IMR-90 (cell line): ENCODE results near the gene ITGB1BP1. TPM values are rescaled to one million over a fixed set of nuclear protein-coding genes. Genes with fewer than 3 reads are reported as not detected.

Source experiments
- ATAC-seq: fragments of 200-7000 bp; cut with Tn5 transposase; 2 replicates; pipeline ENCODE4 v1.9.1; 2020; ENCODE audit warnings: low read depth, mild to moderate bottlenecking, moderate library complexity
- BruUV-seq: library from RNA; stranded (reverse); fragments of 400-500 nt; replicated peaks from 2 replicates; lab custom pipeline; 2021; lab: Mats Ljungman, UMichigan
- CTCF ChIA-PET: fragments of 300-600 bp; formaldehyde crosslinking; extraction: SDS; loops from one replicate; lab custom pipeline; 2021; ENCODE audit warnings: antibody characterized with exemption; lab: Yijun Ruan, JAX
- POLR2A ChIA-PET: fragments of 300-600 bp; sonication (Branson Sonifier 250); formaldehyde crosslinking; loops from one replicate; lab custom pipeline; 2022; ENCODE audit warnings: antibody characterized with exemption; ENCODE audit not compliant: unreplicated experiment; lab: Charles Lee
- DNase-seq: peaks from one replicate; pipeline ENCODE4 v3.0.0; 2013
- H2AFZ ChIP-seq: replicated peaks from 2 replicates; pipeline ENCODE3; 2013; ENCODE audit warnings: low read length, mild to moderate bottlenecking; ENCODE audit not compliant: poor library complexity
- H2AK5ac ChIP-seq: 2 replicates; pipeline ENCODE4 v1.6.1; 2013; ENCODE audit warnings: low read depth, low read length, inconsistent platforms
- H2AK9ac ChIP-seq: replicated peaks from 2 replicates; pipeline ENCODE3; 2013; ENCODE audit warnings: mild to moderate bottlenecking, low read depth, low read length, moderate library complexity; ENCODE audit not compliant: poor library complexity
- H2BK120ac ChIP-seq: 2 replicates; pipeline ENCODE4 v1.6.1; 2013; ENCODE audit warnings: low read depth, low read length, inconsistent platforms
- H2BK15ac ChIP-seq: 3 replicates; pipeline ENCODE4 v1.6.1; 2013; ENCODE audit warnings: low read depth, low read length, inconsistent platforms
- H2BK20ac ChIP-seq: 2 replicates; pipeline ENCODE4 v1.6.1; 2013; ENCODE audit warnings: low read depth, mild to moderate bottlenecking, inconsistent platforms, low read length, moderate library complexity
- H2BK5ac ChIP-seq: 2 replicates; pipeline ENCODE4 v1.6.1; 2013; ENCODE audit warnings: mild to moderate bottlenecking, low read depth, low read length, inconsistent platforms; ENCODE audit not compliant: poor library complexity, severe bottlenecking
- H3K14ac ChIP-seq: replicated peaks from 2 replicates; pipeline ENCODE4 v1.6.1; 2013; ENCODE audit warnings: low read depth, low read length, inconsistent platforms
- H3K18ac ChIP-seq: 2 replicates; pipeline ENCODE4 v1.6.1; 2013; ENCODE audit warnings: low read depth, low read length, control low read depth
- H3K23ac ChIP-seq: 2 replicates; pipeline ENCODE4 v1.6.1; 2013; ENCODE audit warnings: low read depth, low read length, inconsistent platforms
- H3K27ac ChIP-seq: 2 replicates; pipeline ENCODE4 v1.5.1; 2013; ENCODE audit warnings: mild to moderate bottlenecking, control low read depth, low read length; ENCODE audit not compliant: insufficient read depth
- H3K27me3 ChIP-seq: 2 replicates; pipeline ENCODE4 v1.6.1; 2013; ENCODE audit warnings: low read length; ENCODE audit not compliant: control insufficient read depth, insufficient read depth
- H3K36me3 ChIP-seq: 2 replicates; pipeline ENCODE4 v1.6.1; 2013; ENCODE audit warnings: low read length, mixed read lengths; ENCODE audit not compliant: control insufficient read depth, insufficient read depth
- H3K4ac ChIP-seq: 2 replicates; pipeline ENCODE4 v1.6.1; 2013; ENCODE audit warnings: low read depth, low read length, inconsistent platforms
- H3K4me1 ChIP-seq: 2 replicates; pipeline ENCODE4 v1.6.1; 2013; ENCODE audit warnings: low read length, mixed read lengths; ENCODE audit not compliant: control insufficient read depth, insufficient read depth
- H3K4me2 ChIP-seq: 2 replicates; pipeline ENCODE4 v1.6.1; 2013; ENCODE audit warnings: low read depth, mild to moderate bottlenecking, control low read depth, low read length, moderate library complexity
- H3K4me3 ChIP-seq: 2 replicates; pipeline ENCODE4 v1.5.1; 2013; ENCODE audit warnings: low read depth, mild to moderate bottlenecking, control low read depth, low read length, moderate library complexity; ENCODE audit not compliant: insufficient read depth
- H3K56ac ChIP-seq: 2 replicates; pipeline ENCODE4 v1.6.1; 2013; ENCODE audit warnings: low read length, inconsistent platforms; ENCODE audit not compliant: insufficient read depth; ENCODE audit errors: extremely low read depth
- H3K79me1 ChIP-seq, 2 experiments: 2 replicates each; pipeline ENCODE4 v1.6.1; 2013; ENCODE audit warnings: low read length in 2 of 2, inconsistent platforms in 1 of 2, low read depth in 1 of 2
- H3K9ac ChIP-seq: 2 replicates; pipeline ENCODE4 v1.6.1; 2013; ENCODE audit warnings: low read depth, low read length, control low read depth
- H3K9me1 ChIP-seq: 2 replicates; pipeline ENCODE4 v1.6.1; 2013; ENCODE audit warnings: low read length, inconsistent platforms; ENCODE audit not compliant: insufficient read depth
- H3K9me3 ChIP-seq: 2 replicates; pipeline ENCODE4 v1.6.1; 2013; ENCODE audit warnings: low read length; ENCODE audit not compliant: control insufficient read depth, insufficient read depth
- H4K20me1 ChIP-seq: 2 replicates; pipeline ENCODE4 v1.6.1; 2013; ENCODE audit warnings: low read length, inconsistent platforms; ENCODE audit not compliant: insufficient read depth
- H4K5ac ChIP-seq: 2 replicates; pipeline ENCODE4 v1.6.1; 2013; ENCODE audit warnings: mild to moderate bottlenecking, low read depth, low read length, control low read depth
- H4K8ac ChIP-seq, 2 experiments: 2 replicates each; pipeline ENCODE4 v1.6.1; 2013; ENCODE audit warnings: low read depth in 2 of 2, low read length in 2 of 2, control low read depth in 1 of 2, inconsistent platforms in 1 of 2
- H4K91ac ChIP-seq: 2 replicates; pipeline ENCODE4 v1.6.1; 2013; ENCODE audit warnings: low read depth, low read length, inconsistent platforms; ENCODE audit not compliant: insufficient read depth
- CEBPB ChIP-seq: IDR thresholded peaks from 2 replicates; pipeline ENCODE4 v1.6.1; 2012; ENCODE audit warnings: low read depth, low read length, improper control_type of control experiment
- CHD1 ChIP-seq: IDR thresholded peaks from 2 replicates; pipeline ENCODE4 v1.6.1; 2012; ENCODE audit warnings: low read depth, low read length, improper control_type of control experiment
- FOS ChIP-seq: fragments of 150-350 bp; IDR thresholded peaks from 2 replicates; pipeline ENCODE4 v1.6.1; 2016; ENCODE audit warnings: low read depth, low read length
- MAFK ChIP-seq: IDR thresholded peaks from 2 replicates; pipeline ENCODE4 v1.6.1; 2012; ENCODE audit warnings: low read depth, low read length, improper control_type of control experiment
- MXI1 ChIP-seq: IDR thresholded peaks from 2 replicates; pipeline ENCODE4 v1.6.1; 2012; ENCODE audit warnings: low read depth, mild to moderate bottlenecking, low read length, moderate library complexity, borderline replicate concordance
- POLR2A ChIP-seq: IDR thresholded peaks from 2 replicates; pipeline ENCODE4 v1.6.1; 2012; ENCODE audit warnings: mild to moderate bottlenecking, low read depth, low read length
- RAD21 ChIP-seq: IDR thresholded peaks from 2 replicates; pipeline ENCODE4 v1.6.1; 2012; ENCODE audit warnings: low read length, improper control_type of control experiment
- RCOR1 ChIP-seq: IDR thresholded peaks from 2 replicates; pipeline ENCODE4 v1.6.1; 2012; ENCODE audit warnings: mild to moderate bottlenecking, low read length, improper control_type of control experiment; ENCODE audit not compliant: insufficient replicate concordance
- RFX5 ChIP-seq: IDR thresholded peaks from 2 replicates; pipeline ENCODE4 v1.8.0; 2012; ENCODE audit warnings: low read depth, mild to moderate bottlenecking, low read length, moderate library complexity
- WGBS, 2 experiments: methylation state at CpG; one replicate each; pipeline versions ENCODE4 v1.1.5 to v1.1.7; 2013; ENCODE audit warnings: missing lambda C conversion rate in 2 of 2; ENCODE audit not compliant: insufficient read length in 1 of 2; ENCODE audit errors: extremely low coverage in 2 of 2; 5-methylcytosine and 5-hydroxymethylcytosine counted together
- dilution Hi-C: fragments of 300-500 bp; cut with HindIII; formaldehyde crosslinking; loops from one replicate; pipeline ENCODE4 v1.14.3; 2018; ENCODE audit warnings: low sequenced_read_pairs; ENCODE audit not compliant: unreplicated experiment
- in situ Hi-C: fragments of 300-500 bp; cut with MboI; formaldehyde crosslinking; loops from 3 replicates; pipeline ENCODE4 v1.14.3; 2019; ENCODE audit warnings: low sequenced_read_pairs, inconsistent platforms, mixed read lengths
- intact Hi-C: fragments of 100-400 bp; cut with micrococcal nuclease; formaldehyde crosslinking; loops from 2 replicates; pipeline ENCODE4 v1.10.0; 2022
- polyA plus RNA-seq, 3 experiments: library from polyadenylated mRNA; depleted of rRNA; stranded (reverse); fragments of >200 nt; gene quantifications; 2 replicates each; pipeline ENCODE4 v1.2.3, GENCODE V29; 2012; ENCODE audit warnings: low replicate concordance in 1 of 3
- total RNA-seq: library from RNA; depleted of rRNA; stranded (reverse); fragments of >200 nt; gene quantifications from 2 replicates; pipeline ENCODE4 v1.2.3, GENCODE V29; 2012
- TF ChIP-seq, protein P1 (sequence below): fragments of 150-350 bp; IDR thresholded peaks from 2 replicates; pipeline ENCODE4 v1.6.1; 2017; ENCODE audit warnings: mild to moderate bottlenecking, antibody characterized with exemption, low read length, low read depth
- TF ChIP-seq, protein P2 (sequence below): fragments of 150-350 bp; IDR thresholded peaks from 2 replicates; pipeline ENCODE4 v1.6.1; 2016; ENCODE audit warnings: low read depth, mild to moderate bottlenecking, low read length, moderate library complexity, borderline replicate concordance

The ITGB1BP1 gene
- total and polyA plus RNA-seq, 2 of the 4 experiments (the other 2 are of a cell fraction): 48.6 to 88.1 TPM

DNA sequence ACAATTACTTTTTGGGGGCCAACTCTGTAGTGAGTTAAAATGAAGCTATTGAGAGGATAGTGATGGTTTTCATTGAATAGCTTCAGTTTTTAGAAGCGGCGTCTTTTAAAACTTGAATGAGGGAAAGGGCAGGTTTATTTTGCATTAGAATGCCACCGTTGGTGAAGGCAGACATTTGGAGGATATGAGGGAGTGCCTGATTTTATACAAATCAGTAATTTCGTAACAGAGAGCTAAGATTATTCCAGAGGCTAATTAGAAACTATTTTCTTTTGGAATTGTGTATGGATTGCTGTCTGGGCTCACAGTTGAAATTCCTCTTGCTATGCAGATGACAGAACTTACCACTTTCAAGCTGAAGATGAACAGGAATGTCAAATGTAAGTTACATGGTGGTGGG lies 67.6 kb downstream of the ITGB1BP1 start:
- H3K56ac ChIP-seq: no peak overlapping the region
- no peak overlapping the region for H2BK20ac ChIP-seq
- no peak overlapping the region for H4K8ac ChIP-seq
- 100% methylated on average over 2 of the region's 4 CpGs; no CpG with 5 or more reads in 1 of the 2 experiments for WGBS, 2 experiments
- no peaks in the 10 kb centered on the region for H4K20me1 ChIP-seq
- CTCF ChIA-PET: no interaction called here
- H3K27me3 ChIP-seq: no peaks in the 10 kb centered on the region
- no peak overlapping the region for H3K27ac ChIP-seq
- BruUV-seq: no TSS peak
- no peak overlapping the region for H3K9ac ChIP-seq
- no peak overlapping the region for H3K4me3 ChIP-seq
- H3K9me1 ChIP-seq: peaks cover 5% of the 10 kb centered on the region; the same call in 1 of the 2 replicates
- intact Hi-C loops (no loop called here), in situ Hi-C loops (no loop called here), dilution Hi-C loops (no loop called here)
- no peak overlapping the region for H3K18ac ChIP-seq
- no peak overlapping the region for H3K4me2 ChIP-seq
- POLR2A ChIA-PET: no interaction called here
- H2BK5ac ChIP-seq: no peak overlapping the region
- no peak for ATAC-seq
- TF ChIP-seq RAD21 (no peak), FOS (no peak), MAFK (no peak), RFX5 (no peak), CEBPB (no peak), POLR2A (no peak), MXI1 (no peak), RCOR1 (no peak), CHD1 (no peak)
- TF ChIP-seq, protein P1, sequence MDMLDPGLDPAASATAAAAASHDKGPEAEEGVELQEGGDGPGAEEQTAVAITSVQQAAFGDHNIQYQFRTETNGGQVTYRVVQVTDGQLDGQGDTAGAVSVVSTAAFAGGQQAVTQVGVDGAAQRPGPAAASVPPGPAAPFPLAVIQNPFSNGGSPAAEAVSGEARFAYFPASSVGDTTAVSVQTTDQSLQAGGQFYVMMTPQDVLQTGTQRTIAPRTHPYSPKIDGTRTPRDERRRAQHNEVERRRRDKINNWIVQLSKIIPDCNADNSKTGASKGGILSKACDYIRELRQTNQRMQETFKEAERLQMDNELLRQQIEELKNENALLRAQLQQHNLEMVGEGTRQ: no peak
- TF ChIP-seq, protein P2, sequence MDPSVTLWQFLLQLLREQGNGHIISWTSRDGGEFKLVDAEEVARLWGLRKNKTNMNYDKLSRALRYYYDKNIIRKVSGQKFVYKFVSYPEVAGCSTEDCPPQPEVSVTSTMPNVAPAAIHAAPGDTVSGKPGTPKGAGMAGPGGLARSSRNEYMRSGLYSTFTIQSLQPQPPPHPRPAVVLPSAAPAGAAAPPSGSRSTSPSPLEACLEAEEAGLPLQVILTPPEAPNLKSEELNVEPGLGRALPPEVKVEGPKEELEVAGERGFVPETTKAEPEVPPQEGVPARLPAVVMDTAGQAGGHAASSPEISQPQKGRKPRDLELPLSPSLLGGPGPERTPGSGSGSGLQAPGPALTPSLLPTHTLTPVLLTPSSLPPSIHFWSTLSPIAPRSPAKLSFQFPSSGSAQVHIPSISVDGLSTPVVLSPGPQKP: no peak
- no peak overlapping the region for H4K91ac ChIP-seq
- no peak overlapping the region for H3K14ac ChIP-seq
- H3K9me3 ChIP-seq: no peaks in the 10 kb centered on the region
- H3K23ac ChIP-seq: no peak overlapping the region
- peaks cover 50% of the 10 kb centered on the region for H3K36me3 ChIP-seq
- H2AK9ac ChIP-seq: no peak overlapping the region
- peaks cover 4% of the 10 kb centered on the region; the same call in 1 of the 2 replicates for H3K4me1 ChIP-seq
- no peak overlapping the region for H3K4ac ChIP-seq
- H2BK120ac ChIP-seq: no peak overlapping the region
- no peak overlapping the region for H2BK15ac ChIP-seq
- H3K79me1 ChIP-seq: peaks cover 10 to 31% of the 10 kb centered on the region in 2 experiments; a peak in 3 of 4 replicates
- no peak overlapping the region for H4K5ac ChIP-seq
- H2AK5ac ChIP-seq: no peak overlapping the region
- no peak overlapping the region for H2AFZ ChIP-seq
- DNase-seq: no peak
